Non-pigmented ciliary epithelial cell (primary cell): ENCODE measurements around the gene NFE2L3.
"Not testable (repeated sequence)": the region's sequence is repeated elsewhere in the genome, so short reads cannot be mapped to it uniquely, and the experiment has no call there.

Experiments used
- DNase-seq: peaks from one replicate; pipeline ENCODE4 v3.0.0-alpha.2; 2010; ENCODE audit warnings: low read depth

NFE2L3 gene

DNA sequence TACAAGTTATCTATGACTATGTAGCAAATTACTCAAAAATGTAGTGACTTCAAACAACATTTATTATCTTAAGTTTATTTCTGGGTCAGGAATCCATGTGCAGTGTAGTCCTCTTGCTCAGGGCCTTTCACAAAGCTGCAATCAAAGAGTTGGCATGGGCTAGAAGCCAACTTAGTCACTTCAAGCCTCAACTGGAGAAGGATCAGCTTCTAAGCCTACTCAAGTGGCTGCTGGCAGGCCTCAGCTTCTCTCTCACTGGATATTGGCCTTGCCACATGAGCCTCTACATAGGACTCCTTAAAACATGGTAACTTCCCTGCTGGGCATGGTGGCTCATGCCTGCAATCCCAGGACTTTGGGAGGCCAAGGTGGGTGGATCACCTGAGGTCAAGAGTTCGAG lies 5.0 kb upstream of the NFE2L3 start:
- no peak for DNase-seq

DNA sequence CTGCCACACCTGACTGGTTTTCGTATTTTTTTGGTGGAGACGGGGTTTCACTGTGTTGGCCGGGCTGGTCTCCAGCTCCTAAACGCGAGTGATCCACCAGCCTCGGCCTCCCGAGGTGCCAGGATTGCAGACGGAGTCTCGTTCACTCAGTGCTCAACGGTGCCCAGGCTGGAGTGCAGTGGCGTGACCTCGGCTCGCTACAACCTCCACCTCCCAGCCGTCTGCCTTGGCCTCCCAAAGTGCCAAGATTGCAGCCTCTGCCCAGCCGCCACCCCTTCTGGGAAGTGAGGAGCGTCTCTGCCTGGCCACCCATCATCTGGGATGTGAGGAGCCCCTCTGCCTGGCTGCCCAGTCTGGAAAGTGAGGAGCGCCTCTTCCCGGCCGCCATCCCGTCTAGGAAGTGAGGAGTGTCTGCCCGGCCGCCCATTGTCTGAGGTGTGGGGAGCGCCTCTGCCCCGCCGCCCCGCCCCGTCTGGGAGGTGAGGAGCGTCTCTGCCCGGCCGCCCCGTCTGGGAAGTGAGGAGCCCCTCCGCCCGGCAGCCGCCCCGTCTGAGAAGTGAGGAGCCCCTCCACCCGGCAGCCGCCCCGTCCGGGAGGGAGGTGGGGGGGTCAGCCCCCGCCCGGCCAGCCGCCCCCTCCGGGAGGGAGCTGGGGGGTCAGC lies 4.2 kb upstream of the NFE2L3 start:
- not testable (repeated sequence) for DNase-seq

DNA sequence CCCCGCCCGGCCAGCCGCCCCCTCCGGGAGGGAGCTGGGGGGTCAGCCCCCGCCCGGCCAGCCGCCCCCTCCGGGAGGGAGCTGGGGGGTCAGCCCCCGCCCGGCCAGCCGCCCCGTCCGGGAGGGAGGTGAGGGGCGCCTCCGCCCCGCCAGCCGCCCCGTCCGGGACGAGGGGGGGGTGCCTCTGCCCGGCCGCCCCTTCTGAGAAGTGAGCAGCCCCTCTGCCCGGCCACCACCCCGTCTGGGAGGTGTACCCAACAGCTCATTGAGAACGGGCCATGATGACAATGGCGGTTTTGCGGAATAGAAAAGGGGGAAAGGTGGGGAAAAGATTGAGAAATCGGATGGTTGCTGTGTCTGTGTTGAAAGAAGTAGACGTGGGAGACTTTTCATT lies 3.7 kb upstream of the NFE2L3 start:
- not testable (repeated sequence) for DNase-seq

DNA sequence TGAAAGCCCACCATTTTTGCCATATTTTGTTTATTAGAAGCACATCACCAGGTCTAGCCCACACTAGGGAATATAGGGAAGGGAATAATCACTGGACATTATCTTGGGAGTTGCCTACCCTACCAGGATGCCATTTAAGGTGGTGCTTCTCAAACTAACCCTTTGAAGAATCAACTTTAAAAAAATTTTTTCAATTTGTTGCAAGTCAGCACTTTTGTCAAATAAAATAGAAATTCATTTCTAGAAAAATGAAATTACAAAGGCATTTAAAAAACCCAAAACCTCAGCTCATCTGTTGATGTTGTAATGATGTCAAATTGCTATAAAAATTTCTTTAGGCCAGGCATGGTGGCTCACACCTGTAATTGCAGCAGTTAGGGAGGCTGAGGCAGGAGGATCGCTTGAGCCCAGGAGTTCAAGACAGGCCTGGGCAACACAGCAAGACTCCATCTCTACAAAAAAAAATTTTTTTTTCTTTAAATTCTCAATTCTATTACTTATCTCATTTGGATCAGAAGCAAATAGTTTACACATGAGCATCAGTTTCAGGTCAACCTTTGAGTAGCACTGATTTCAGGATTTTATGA lies 2.5 kb upstream of the NFE2L3 start:
- no peak for DNase-seq

DNA sequence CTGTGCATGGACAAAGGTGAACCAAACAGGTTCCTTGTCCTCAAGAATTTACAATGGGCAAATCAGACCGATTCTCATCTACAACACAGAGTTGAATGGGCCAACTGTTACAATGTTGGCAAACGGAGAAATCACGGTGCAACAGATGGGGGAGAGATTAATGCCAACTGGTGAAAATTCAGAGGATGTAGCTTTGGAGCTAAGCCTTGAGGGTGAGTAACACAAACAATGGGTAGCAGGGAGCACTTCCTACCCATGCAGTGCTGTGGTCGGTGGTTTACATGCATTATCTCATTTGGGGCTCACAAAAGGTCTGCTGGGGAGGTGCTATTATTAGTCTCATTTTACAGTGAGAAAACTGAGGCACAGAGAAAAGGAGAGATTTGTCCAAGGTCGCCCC lies 902 bp upstream of the NFE2L3 start:
- DNase-seq, result no peak

DNA sequence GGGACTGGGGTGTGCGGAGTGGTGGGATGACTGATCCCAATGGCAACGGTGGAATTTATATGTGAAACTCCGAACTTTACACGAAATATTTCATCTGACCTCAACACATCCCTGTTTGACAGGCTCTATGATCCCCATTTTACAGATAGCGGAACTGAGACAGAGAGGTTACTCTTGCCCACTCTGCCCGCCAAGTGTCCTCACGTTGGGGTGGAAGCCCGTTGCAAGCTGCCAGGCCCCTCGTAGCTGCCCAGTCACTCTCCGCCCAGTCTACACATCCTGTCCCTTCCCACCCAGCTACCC lies 397 bp upstream of the NFE2L3 start:
- DNase-seq, result no peak

DNA sequence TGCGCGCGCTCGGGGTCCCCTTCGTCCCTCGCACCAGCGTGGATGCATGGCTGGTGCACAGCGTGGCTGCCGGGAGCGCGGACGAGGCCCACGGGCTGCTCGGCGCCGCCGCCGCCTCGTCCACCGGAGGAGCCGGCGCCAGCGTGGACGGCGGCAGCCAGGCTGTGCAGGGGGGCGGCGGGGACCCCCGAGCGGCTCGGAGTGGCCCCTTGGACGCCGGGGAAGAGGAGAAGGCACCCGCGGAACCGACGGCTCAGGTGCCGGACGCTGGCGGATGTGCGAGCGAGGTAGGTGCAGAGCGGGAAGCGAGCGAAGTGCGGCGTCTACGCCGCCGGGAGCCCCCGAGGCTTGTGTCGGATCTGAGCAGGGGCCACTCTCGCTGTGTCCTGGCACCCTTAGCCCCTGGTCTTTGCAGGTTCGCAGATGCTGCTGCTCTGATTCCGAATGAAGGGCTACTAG lies 813 bp downstream of the NFE2L3 start:
- DNase-seq, result not testable (repeated sequence)

DNA sequence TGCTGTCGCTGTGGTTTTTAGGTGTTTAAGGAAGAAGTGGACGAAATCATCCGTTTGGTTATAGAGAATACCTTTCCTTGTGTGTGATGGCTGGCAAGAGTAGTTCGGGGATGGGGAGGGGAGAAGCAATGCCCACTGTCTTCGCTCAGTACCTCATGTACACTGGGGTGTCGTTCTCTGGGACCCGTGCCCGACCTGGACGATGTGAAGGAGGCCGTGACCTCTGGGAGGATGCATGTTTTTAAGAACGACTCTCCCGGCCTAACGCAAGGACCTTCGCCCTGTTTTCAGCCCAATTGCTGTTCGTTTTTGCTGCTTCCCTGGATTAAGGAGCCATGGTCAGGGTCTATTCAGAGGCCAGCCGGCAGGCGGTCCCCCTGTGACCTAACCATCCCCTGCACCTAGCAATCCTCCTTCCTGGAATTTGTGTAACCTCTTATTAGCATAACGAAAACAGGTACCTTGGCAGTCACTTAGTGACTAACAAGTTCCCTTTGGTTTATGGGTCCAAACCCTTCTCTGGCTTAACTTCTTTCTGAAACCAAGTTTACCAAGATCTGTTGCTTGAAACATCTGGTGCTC lies 1.3 kb downstream of the NFE2L3 start:
- DNase-seq, result no peak

DNA sequence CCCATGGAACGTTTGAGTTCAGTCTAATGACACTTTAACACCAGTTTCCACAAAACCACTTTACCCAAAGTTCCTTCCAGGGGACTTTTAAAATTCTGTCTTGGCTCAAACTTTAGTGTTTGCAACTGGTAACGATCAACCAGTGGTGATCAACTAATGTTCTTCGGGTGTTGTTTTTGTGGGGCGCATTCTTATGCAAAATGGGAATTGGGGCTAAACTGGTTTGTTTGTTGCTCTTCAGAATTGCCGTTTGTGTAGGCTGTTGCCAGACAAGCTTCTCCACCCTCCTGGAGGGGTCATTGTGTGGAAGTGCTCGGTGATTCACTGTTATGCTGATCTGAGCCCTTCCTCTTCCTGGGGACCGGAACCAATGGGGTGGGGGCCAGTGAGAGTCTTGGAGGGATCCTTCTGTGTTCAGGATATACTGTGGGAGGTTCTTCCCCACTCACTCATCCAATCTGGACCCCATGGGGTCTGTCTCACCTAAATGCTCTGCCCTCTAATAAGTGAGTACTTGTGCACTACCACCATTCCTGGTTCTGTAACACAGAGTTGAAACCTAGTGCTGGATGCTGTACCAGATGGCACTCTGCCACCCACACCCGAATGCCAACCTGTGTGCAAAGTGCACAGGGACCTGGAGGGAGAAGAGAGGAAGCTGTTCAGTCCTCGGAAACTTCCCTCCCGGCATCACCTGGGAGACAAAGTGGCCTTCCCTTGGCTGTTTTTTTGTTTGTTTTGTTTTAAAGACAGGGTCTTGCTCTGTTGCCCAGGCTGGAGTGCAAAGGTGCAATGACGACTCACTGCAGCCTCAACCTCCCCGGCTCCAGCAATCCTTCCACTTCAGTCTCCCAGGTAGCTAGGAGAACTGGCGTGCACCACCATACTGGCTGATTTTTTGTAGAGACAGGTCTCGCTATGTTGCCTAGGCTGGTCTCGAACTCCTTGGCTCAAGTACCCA lies 2.1 kb downstream of the NFE2L3 start:
- peak; percentile 35 for DNase-seq

DNA sequence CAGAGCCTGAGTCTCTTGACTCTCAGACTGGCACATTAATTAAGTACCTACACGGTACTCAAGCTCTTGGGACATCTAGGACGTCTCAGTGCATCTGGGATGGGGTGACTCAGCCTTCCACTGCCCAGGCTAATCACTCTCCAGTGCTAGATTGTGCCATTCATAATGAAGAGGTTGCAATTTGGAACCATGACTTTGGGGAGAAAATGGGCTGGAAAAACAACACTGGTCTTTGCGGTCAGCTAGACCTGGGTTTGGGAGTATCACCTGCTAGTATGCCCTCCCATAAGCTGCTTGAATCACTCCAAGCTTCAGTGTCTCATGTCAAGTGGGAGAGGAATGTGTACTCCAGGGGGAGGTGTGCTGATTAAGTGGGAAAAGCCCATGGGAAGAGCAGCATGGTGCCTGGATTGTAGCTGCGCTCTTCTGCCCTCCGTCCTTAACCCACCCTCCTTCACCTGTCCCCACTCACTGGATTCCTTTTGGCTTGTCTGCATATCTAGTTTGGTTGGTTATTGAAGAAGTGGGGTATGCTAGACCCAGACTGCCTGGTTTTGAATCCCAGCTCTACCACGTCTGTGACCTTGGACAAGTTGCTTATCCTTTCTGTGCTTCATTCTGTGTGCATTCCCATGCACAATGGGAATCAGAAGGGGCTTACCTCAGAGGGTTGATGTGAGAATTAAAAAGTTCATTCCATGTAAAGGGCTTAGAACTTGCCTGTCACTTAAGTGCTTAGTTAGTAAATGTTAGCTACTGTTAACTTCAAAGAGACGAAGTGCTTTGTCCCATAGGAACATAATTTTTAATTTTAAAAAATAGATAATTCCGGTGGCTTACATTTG lies 3.8 kb downstream of the NFE2L3 start:
- peak; percentile 36 for DNase-seq

DNA sequence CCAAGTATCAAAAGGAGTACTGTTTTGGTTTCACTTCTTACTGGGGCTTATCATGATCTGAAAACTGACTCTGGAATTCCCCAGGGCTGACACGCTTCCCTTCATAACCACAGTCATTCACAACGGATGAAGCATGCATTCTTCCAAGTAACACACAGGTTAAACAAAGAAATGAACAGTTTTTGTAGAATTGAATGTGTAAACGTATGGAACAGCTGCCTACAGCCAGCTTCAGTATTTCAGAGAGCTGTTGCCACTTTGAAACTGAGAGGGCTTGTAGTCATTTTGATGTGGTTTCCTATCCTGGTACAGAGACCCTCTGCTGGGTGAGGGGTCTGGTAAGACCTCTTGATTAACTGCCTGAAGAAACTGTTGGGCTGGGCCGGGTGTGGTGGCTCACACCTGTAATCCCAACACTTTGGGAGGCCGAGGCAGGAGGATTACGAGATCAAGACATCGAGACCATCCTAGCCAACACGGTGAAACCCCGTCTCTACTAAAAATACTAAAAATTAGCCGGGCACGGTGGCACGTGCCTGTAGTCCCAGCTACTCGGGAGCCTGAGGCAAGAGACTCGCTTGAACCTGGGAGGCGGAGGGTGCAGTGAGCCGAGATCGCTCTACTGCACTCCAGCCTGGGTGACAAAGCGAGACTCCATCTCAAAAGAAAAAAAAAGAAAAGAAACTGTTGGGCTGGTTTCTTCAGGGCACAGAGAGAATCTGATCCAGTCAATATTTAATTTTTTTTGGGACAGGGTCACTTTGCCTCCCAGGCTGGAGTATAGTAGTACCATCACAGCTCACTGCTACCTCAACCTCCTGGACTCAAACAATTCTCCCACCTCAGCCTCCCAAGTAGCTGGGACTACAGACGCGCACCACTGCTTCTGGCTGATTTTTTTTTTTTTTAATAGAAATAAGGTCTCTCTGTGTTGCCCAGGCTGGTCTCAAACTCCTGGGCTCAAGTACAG lies 4.7 kb downstream of the NFE2L3 start:
- peak; percentile 95 for DNase-seq

DNA sequence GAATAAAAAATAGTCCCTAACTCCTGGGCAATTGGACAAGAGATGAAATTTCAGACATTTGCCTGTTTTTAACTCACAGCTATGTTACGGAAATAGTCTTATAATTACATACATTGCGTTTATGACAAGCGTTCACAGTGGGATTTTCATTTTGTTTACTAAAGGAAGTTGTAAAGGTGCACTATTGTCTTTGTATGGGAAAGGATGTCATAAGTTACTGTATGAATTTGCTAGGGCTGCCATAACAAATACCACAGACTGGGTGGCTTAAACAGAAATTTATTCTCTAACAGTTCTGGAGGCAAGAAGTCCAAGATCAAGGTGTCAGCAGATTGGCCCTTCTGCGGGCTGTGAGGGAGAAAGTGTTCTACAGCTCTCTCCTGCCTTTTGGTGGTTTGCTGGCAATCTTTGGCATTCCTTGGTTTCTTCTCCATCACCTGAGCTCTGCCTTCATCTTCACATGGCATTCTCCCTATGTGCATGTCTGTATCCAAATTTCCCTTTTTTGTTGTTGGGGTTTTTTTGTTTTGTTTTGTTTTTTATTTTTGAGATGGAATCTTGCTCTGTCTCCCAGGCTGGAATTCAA lies 5.6 kb downstream of the NFE2L3 start:
- DNase-seq, result no peak

DNA sequence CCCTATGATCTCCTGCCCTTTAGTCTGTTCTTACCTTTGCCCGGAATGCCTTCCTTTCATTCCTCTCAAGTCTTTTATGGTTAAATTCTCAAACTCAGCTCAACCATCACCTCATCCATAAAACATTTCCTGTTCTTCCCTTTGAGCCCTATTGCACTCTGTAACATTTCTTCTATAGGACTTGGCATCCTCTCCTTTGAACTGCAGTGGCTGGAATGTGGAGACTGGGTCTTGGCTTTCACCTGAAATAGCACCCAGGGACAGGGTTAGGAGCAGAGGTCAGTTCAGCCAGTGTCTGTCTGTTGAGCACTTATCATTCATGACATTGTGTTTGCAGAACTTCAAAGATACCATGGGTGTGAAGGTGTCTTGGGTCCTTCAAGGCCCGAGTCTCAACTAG lies 7.2 kb downstream of the NFE2L3 start:
- peak; percentile 18 for DNase-seq

DNA sequence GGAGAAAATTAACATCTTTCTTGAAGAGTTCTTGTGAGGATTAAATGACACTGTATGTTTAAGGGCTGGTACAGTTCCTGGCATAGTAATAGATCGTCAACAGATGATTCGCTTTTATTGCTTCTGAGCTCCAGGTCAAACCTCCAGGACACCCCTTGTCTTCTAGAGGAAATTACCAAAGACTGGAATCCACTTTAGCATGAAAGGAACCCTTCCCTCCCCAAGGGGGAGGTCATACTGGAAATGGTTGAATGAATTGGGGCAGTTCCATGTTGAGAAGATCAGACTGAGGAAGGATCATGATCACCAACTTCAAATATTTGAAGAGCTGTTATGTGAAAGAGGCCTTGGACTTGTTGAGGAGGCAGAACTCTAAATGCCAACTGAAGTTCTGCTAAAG lies 8.9 kb downstream of the NFE2L3 start:
- no peak for DNase-seq

DNA sequence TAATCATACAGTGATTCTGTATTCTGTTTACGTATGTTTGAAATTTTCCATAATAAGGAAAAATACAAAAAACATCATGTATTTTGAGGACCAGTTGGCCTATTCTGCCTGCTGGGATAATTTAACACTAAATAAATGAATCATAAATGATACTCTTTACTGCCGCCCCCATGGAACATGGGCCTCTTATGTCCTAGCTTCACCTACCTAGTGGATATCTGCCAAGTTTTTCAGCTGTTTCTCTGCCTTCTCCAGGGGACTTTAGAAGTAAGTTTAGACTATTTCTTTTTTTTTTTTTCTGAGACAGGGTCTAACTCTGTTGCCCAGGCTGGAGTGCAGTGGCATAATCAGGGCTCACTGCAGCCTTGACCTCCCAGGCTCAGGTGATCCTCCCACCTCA lies 10.4 kb downstream of the NFE2L3 start:
- no peak for DNase-seq

DNA sequence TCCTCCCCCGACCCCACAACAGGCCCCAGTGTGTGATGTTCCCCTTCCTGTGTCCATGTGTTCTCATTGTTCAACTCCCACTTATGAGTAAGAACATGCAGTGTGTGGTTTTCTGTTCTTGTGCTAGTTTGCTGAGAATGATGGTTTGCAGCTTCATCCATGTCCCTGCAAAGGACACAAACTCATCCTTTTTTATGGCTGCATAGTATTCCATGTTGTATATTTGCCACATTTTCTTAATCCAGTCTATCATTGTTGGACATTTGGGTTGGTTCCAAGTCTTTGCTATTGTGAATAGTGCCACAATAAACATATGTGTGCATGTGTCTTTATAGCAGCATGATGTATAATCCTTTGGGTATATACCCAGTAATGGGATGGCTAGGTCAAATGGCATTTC lies 11.8 kb downstream of the NFE2L3 start:
- not testable (repeated sequence) for DNase-seq

DNA sequence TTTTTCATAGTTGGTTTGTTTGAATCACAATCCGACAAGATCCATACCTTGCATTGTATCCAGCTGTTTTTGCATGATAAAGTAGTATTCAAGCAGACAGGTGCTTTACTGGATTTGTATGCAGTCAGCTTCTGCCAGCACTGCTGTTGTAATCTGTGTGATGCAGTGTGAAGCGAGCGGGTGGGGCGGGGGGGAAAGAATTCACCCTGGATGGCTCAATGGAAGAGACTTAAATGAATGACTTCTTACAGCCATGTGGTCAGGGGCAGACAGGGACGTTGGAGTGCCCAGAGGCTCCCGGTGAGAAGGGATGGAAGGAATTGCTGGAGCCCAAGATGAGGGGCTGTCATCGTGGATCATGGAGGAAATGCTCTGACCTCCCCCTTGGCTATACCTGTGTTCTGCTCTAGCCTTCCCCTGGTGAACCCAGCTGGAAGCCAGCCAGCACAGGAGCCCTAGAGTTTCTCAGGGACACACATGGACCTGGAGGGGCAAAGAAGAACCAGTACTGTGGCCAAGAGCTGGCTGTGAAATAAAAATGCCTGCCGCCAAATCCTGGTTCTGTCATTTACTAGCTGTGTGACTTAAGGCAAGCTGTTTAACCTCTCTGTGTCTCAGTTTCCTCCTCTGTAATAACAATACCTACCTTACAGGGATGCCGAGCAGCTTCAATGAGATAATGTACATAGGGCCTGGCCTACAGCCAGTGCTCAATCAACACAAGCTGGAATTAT lies 14.1 kb downstream of the NFE2L3 start:
- DNase-seq, result no peak

DNA sequence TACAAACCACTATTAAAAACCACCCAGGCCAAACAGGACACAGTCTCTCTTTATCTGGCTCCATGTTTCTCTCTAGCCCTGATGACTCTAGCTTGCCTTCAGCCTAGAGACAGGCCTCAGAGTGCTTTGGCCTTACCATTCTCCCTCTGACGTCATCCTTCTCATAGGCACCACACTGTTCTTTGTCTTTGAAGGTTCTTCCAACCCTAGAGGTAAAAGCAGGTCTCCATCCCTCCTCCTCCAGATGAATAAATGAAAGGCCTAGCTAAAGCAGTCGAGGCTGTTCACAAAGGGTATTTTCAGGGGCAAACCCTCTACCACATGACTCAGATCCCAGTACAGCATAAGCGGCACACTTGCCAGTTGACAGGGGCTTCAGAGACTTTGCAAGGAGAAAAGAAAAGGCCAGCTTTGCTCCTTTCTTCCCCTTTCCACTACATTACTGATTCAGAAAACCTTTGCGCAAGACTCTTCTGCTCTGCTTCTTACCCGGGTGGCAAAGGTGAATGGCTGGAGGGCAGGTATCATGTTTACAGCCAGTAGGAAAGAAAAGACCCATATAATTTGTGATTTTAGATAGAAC lies 14.8 kb downstream of the NFE2L3 start:
- no peak for DNase-seq

DNA sequence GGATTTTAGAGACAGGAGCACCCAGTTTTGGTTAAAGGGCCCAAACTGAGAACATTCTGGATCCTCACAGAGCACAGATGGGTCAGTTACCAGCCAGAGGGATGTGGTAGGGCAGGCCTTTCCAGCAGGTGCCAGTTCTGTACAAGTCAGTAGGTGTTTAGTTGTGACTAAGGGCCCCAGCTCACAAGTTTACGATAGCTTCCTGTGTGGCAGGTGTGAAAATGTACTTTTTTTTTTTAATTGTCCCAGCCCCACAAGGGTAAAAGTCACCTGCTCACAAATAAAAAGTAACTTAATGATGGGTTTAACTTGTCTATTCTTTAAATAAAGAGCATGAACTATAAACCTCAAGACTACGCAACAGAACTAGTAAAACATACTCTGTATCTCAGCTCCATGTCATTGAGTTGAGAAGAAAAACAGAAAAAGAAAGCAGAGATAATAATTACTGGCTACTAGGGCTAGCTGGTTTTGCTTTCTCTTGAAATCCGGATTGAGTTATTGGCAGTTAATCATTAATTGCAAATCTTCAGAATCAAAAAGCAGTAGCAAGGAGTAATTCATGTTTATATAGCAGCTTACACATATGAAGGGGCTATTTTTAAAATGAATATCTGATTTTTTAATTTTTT lies 15.4 kb downstream of the NFE2L3 start:
- DNase-seq, result no peak
